Left renal pelvis (tissue), 4 donors: ENCODE results near the gene EHMT1. TPM values are rescaled to one million over a fixed set of nuclear protein-coding genes. Genes with fewer than 3 reads are reported as not detected.
"Not testable (repeated sequence)": the region's sequence is repeated elsewhere in the genome, so short reads cannot be mapped to it uniquely, and the experiment has no call there.

ENCODE experiments used
- DNase-seq, 4 donors: peaks; one replicate each; pipeline ENCODE4 v3.0.0-alpha.2; 2013; ENCODE audit warnings: low read depth in 4 of 4, low spot score in 3 of 4
- polyA plus RNA-seq, 4 donors: library from polyadenylated mRNA; unstranded; fragments of 120-200 nt; gene quantifications; one replicate each; pipeline ENCODE4 v1.2.1, GENCODE V29; 2013; ENCODE audit not compliant: insufficient read length in 4 of 4

EHMT1 gene
- polyA plus RNA-seq, 4 donors, result 61.2 to 81.3 (median 72.9) TPM

- no peak for DNase-seq
Measured at GRCh38 chr9:137798142-137798541, 179.3 kb downstream of the EHMT1 start.

GRCh38 chr9:137798901-137799629, 180.3 kb downstream of the EHMT1 start:
- DNase-seq, result no peak

- DNase-seq, result no peak
Measured at GRCh38 chr9:137799630-137799983, 180.8 kb downstream of the EHMT1 start.

- DNase-seq, result no peak
Measured at GRCh38 chr9:137800196-137801022, 181.6 kb downstream of the EHMT1 start.

- DNase-seq, result no peak
Measured at GRCh38 chr9:137801023-137801319, 182.2 kb downstream of the EHMT1 start.

GRCh38 chr9:137802021-137802420, 183.2 kb downstream of the EHMT1 start:
- DNase-seq, result no peak

GRCh38 chr9:137802521-137803243, 183.9 kb downstream of the EHMT1 start:
- no peak for DNase-seq

- no peak for DNase-seq
Measured at GRCh38 chr9:137804908-137805630, 186.3 kb downstream of the EHMT1 start.

- no peak for DNase-seq
Measured at GRCh38 chr9:137807721-137808703, 189.2 kb downstream of the EHMT1 start.

GRCh38 chr9:137809040-137809576, 190.3 kb downstream of the EHMT1 start:
- DNase-seq, result no peak

GRCh38 chr9:137809726-137810450, 191.1 kb downstream of the EHMT1 start:
- not testable (repeated sequence) for DNase-seq

GRCh38 chr9:137811283-137811870, 192.6 kb downstream of the EHMT1 start:
- no peak for DNase-seq

- no peak for DNase-seq
Measured at GRCh38 chr9:137812356-137813023, 193.7 kb downstream of the EHMT1 start.

GRCh38 chr9:137813167-137813566, 194.4 kb downstream of the EHMT1 start:
- no peak for DNase-seq

- no peak for DNase-seq
Measured at GRCh38 chr9:137813651-137814415, 195.0 kb downstream of the EHMT1 start.

GRCh38 chr9:137814436-137814835, 195.6 kb downstream of the EHMT1 start:
- no peak for DNase-seq

GRCh38 chr9:137814841-137815240, 196.0 kb downstream of the EHMT1 start:
- DNase-seq, result no peak
